ENCODE measurements around the gene CDK5RAP1.

The CDK5RAP1 gene

DNA sequence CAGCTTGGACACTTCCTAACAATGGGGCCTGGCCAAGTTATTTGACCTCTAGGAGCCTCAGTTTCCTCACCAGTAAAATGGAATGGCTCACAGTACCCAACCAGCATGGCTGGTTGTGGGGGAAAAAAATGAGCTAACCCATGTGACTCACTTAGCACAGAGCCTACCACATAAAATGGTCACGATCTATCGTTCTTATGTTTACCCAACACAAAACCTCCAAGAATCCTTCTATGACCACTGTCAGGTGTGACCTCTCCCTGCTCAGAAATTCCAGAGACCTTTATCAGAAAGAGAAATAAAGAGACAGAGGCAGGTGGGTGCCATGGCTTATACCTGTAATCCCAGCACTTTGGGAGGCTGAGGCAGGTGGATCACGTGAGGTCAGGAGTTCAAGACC, 78.9 kb downstream of the CDK5RAP1 start:
- TF ChIP-seq, protein P1, sequence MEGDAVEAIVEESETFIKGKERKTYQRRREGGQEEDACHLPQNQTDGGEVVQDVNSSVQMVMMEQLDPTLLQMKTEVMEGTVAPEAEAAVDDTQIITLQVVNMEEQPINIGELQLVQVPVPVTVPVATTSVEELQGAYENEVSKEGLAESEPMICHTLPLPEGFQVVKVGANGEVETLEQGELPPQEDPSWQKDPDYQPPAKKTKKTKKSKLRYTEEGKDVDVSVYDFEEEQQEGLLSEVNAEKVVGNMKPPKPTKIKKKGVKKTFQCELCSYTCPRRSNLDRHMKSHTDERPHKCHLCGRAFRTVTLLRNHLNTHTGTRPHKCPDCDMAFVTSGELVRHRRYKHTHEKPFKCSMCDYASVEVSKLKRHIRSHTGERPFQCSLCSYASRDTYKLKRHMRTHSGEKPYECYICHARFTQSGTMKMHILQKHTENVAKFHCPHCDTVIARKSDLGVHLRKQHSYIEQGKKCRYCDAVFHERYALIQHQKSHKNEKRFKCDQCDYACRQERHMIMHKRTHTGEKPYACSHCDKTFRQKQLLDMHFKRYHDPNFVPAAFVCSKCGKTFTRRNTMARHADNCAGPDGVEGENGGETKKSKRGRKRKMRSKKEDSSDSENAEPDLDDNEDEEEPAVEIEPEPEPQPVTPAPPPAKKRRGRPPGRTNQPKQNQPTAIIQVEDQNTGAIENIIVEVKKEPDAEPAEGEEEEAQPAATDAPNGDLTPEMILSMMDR (IDR thresholded peaks at IDR 0.05), result no peak
- Histone ChIP-seq H3K27me3 (peaks cover 31% of the 10 kb centered on the region), H3K4me1 (ENCODE audit: control insufficient read depth in 1 of 2, insufficient read depth in 1 of 2, low read depth in 1 of 2, low read length in 1 of 2) (peaks cover 0 to 7% of the 10 kb centered on the region in 2 experiments)

DNA sequence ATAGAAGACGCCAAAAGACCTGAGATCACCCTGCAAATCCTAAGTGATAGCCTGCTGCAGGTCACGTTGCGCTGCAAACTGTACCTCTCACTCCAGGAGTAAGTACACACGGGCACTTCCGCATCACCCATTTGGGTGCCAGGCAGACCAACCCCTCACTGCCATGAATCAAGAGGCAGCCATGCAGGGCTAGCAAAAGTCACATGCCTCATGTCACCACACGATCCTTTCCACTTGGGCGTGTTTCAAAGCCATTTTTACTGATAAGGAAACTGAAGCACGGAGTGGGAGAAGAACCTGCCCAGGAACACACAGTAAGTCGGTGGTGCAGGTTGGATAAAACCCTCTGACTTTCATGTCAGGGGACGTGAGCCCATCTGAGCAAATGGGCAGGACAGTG, 81.3 kb downstream of the CDK5RAP1 start:
- Histone ChIP-seq H3K9me3 (no peaks in the 10 kb centered on the region), H3K4me1 (ENCODE audit: control insufficient read depth in 1 of 2, insufficient read depth in 1 of 2, low read depth in 1 of 2, low read length in 1 of 2) (peaks cover 0 to 7% of the 10 kb centered on the region in 2 experiments), H3K27me3 (peaks cover 32% of the 10 kb centered on the region), H3K27ac (no peak overlapping the region), H3K36me3 (no peaks in the 10 kb centered on the region), H3K4me3 (ENCODE audit: low read depth in 1 of 2, low read length in 1 of 2) (no peak overlapping the region)
- TF ChIP-seq, protein P1 (IDR thresholded peaks at IDR 0.05), result no peak

More for the DNA sequence above, 78.9 kb downstream of the CDK5RAP1 start:
- H3K9me3 ChIP-seq, result no peaks in the 10 kb centered on the region
- H3K4me3 ChIP-seq (ENCODE audit: low read depth in 1 of 2, low read length in 1 of 2), result no peak overlapping the region
- H3K36me3 ChIP-seq, result no peaks in the 10 kb centered on the region
- H3K27ac ChIP-seq, result no peak overlapping the region

DNA sequence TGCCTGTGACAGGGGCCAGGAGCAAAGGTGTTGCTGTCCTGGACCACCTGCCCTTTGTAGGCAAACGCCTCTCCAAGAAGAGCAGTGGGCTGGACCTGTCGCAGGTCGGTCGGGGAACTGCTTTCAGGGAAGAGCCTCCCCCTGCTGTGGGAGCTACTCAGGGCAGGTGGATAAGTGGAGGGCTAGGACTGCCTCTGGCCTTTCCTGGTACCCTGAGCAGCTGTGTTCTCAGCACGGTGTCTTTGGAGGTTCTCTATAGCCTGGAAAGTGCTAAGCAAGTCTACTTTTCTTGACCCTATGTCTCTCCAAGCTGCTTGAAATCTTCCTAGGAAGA, 83.3 kb downstream of the CDK5RAP1 start:
- peaks cover 29% of the 10 kb centered on the region for H3K27me3 ChIP-seq
- TF ChIP-seq, protein P1 (IDR thresholded peaks at IDR 0.05), result no peak
- H3K27ac ChIP-seq, result no peak overlapping the region

DNA sequence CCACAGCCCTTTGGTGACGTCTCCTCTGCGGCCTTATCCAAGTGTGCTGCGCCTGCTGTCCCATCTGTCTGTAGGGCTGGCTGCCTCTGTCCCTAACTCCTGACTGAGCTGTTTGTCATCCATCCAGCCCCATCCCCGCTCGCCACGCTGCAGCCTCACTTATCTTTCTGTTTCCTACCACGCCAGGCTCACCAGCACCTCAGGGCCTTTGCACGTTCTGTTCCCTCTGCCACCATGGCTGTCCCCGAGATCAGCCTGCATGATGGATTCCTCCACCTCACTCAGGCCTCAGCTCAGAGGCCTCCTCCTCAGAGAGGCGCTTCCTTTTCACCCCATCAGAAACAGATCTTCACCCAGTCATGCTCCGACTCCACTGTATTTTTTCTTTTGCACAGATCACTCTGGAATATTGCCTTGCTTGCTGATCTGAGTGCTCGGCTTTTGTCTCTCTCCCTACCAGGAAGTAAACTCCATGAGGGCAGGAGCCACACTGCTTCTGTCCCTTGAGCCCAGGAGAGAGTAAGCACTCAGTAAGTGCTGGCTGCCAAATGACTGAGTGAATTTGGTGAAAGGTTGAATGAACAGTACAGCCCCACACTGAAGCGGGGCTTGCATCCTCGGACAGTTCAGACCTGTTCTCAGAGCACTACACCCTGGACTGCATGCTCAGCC, 83.8 kb downstream of the CDK5RAP1 start:
- Histone ChIP-seq H3K4me1 (ENCODE audit: control insufficient read depth in 1 of 2, insufficient read depth in 1 of 2, low read depth in 1 of 2, low read length in 1 of 2) (peaks cover 6 to 8% of the 10 kb centered on the region in 2 experiments), H3K36me3 (no peaks in the 10 kb centered on the region), H3K27me3 (peaks cover 26% of the 10 kb centered on the region), H3K4me3 (ENCODE audit: low read depth in 1 of 2, low read length in 1 of 2) (no peak overlapping the region), H3K27ac (no peak overlapping the region), H3K9me3 (no peaks in the 10 kb centered on the region)
- TF ChIP-seq, protein P1 (IDR thresholded peaks at IDR 0.05), result no peak

More for the DNA sequence above, 83.3 kb downstream of the CDK5RAP1 start:
- Histone ChIP-seq H3K4me1 (ENCODE audit: control insufficient read depth in 1 of 2, insufficient read depth in 1 of 2, low read depth in 1 of 2, low read length in 1 of 2) (peaks cover 3% of the 10 kb centered on the region in 2 experiments), H3K4me3 (ENCODE audit: low read depth in 1 of 2, low read length in 1 of 2) (no peak overlapping the region), H3K36me3 (no peaks in the 10 kb centered on the region), H3K9me3 (no peaks in the 10 kb centered on the region)

DNA sequence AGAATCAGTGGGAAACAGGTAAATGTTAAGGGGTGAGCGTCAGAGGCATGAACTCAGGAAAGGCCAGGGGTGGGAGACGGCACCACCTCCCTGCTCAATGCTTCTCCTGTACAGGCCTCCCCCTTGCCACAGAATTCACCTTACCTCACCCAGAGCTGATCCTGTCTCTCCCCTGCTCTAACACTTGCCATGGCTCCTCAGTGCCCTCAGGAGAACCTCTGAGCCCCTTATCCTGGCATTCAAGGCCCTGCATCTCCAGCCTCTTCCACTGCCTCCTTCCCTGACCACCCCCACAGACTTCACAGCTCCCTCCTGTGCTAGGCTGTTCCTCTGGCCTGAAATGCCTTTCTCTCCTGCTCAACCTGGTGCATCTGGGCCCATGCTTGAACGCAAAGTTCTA, 84.4 kb downstream of the CDK5RAP1 start:
- peaks cover 22% of the 10 kb centered on the region for H3K27me3 ChIP-seq
- peaks cover 6 to 8% of the 10 kb centered on the region in 2 experiments for H3K4me1 ChIP-seq (ENCODE audit: control insufficient read depth in 1 of 2, insufficient read depth in 1 of 2, low read depth in 1 of 2, low read length in 1 of 2)
- H3K27ac ChIP-seq, result no peak overlapping the region
- H3K9me3 ChIP-seq, result no peaks in the 10 kb centered on the region
- no peak overlapping the region for H3K4me3 ChIP-seq (ENCODE audit: low read depth in 1 of 2, low read length in 1 of 2)
- TF ChIP-seq, protein P1 (IDR thresholded peaks at IDR 0.05), result no peak
- no peaks in the 10 kb centered on the region for H3K36me3 ChIP-seq

All from neutrophil (primary cell).